Bone marrow (tissue), 2 donors: ENCODE data around the gene MISP3.

Experiments used
- DNase-seq, 2 donors: peaks; one replicate each; lab custom pipeline; 2025; lab: John Stamatoyannopoulos, UW

MISP3 gene

GRCh38 chr19:14102756-14103155 is 30.2 kb downstream of the MISP3 start:
- DNase-seq = no peak

DNA sequence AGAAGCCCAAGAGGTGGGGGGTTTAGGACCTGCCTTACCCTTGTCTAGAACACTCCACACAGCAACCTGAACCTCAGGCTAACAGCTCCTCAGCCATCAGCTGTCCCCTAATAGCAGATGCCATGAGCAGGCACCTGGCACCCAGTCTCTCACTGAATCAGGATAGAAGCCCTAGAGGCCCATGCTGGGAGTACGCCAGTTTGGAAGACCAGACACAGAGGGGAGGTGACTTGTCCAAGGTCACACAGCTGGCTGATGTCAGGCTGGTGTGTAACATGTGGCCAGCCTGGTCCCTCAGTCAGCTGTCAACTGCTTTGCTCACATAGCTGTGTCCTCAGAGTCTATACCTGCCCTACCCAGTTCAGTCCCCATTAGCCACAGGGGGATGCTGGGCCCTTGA is 30.7 kb downstream of the MISP3 start:
- DNase-seq = no peak

GRCh38 chr19:14105680-14106079 is 33.1 kb downstream of the MISP3 start:
- DNase-seq = no peak

- DNase-seq = no peak
Observed at GRCh38 chr19:14106840-14107239, 34.3 kb downstream of the MISP3 start.

DNA sequence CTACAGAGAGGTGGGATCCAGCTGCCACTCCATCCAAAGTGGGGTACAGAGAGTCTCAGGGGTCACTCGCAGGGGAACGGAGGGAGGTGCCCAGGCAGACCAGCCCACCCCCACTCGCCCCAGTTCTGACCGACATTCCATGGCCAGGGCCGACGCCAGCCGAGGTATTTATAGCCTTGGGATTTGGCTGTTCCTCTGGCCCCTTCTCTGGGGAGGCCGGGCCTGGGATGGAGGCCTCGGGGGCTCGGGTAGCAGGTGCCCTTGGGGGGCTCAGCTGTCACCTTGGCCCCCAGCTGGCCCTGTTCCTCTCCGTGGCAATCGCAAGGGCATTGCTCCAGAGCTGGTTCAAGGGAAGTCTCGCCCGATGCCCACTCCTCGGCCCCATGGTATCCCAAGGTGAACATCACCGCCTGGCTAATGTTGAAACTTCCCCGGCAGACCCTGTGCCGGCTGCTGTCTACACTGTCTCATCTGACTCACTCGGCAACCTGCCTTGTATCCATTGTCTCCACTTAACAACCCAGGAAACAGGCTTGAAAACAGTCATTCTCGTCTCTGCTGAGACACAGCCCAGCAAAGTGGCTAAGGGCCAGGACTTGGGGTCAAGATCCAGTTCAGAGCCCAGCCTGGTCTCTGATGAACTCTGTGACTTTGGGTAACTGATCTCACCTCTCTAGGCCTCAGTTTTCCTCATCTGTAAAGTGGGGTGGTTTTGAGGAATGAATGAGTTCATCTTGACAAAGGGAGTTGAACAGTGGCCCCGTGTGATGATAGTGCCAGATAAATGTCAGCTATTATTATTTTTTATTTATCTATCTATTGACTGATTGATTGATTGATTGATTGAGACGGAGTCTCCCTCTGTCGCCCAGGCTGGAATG is 35.2 kb downstream of the MISP3 start:
- no peak for DNase-seq

- DNase-seq = no peak
Observed at GRCh38 chr19:14110650-14111049, 38.1 kb downstream of the MISP3 start.

- no peak for DNase-seq
Observed at GRCh38 chr19:14111486-14111885, 38.9 kb downstream of the MISP3 start.

DNA sequence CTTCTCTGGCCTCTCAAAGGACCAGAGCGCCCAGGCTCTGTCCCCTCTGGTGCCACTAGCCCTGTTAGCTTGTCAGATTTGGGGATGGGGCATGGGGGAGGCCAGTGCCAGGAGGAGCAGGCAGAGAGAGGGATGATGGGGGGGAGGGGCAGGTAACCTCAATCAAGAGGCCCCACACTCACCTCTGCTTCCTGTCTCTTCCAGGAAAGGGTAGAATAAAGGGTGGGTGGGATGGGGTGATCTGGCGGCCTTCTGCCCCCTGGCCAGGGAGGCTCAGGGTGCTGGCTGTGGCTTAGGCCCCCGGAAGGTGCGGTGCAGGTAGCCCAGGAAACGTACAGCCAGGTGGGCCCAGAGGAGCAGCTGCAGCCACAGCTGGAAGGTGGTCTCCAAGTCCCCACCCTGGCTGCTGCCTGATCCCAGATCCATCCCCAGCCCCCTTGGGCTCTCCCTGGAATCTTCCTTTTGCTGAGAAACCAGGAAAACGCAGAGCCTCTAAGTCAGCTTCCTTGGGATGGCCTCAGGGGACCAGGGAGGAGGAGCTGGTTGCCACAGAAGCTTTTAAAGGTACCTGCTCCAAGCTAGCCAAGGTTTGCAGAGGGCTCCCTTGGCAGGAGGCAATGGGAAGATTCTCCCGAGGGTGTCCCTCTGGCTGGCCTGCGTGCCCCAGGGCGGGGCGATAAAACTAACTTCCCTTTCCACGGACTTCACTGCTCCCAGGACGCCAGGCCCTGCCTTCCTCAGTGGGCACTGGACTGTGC is 39.6 kb downstream of the MISP3 start:
- no peak for DNase-seq

- no peak for DNase-seq
Observed at GRCh38 chr19:14112809-14113385, 40.3 kb downstream of the MISP3 start.

GRCh38 chr19:14113762-14114414 is 41.3 kb downstream of the MISP3 start:
- no peak for DNase-seq

DNA sequence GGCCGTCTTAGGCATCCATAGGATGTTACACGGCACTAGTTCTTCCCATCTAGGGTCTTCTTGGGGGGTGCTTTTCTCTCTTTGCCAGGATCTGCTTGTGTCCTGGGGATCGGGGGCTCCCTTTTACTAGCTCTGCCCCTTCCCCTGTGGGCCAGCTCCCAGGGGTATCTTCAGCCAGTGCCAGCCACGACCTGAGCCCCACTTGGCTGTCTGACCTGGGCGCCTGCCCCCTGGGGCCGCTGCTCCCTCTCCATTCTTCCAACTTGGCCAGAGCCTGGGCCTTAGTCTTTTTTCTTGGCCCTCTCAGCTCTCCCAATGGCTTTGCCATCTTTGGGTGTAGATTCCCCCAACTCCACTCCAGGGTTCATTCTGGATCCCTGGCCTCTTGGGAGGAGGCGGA is 41.9 kb downstream of the MISP3 start:
- no peak for DNase-seq

DNA sequence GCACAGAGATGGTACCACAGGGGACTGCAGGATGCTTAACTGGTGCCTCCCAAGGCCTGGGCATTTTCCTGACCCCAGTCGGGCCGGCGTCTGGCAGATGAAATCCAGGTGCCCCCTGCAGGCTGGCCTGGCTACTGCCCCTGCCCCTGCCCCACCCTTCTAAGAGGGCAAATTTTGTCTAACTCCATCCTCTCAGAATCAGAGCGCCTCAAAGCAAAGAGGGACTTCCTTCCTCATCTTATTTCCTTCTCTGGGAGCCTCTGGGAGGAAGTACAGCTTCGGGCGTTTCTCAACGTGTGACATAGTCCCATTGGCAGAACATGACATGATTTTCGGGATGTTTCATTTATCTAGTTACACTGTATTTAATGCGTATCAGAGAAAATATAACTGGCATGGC is 42.3 kb downstream of the MISP3 start:
- DNase-seq = peak; percentile 32 to 78

- no peak for DNase-seq
Observed at GRCh38 chr19:14115756-14116155, 43.2 kb downstream of the MISP3 start.

DNA sequence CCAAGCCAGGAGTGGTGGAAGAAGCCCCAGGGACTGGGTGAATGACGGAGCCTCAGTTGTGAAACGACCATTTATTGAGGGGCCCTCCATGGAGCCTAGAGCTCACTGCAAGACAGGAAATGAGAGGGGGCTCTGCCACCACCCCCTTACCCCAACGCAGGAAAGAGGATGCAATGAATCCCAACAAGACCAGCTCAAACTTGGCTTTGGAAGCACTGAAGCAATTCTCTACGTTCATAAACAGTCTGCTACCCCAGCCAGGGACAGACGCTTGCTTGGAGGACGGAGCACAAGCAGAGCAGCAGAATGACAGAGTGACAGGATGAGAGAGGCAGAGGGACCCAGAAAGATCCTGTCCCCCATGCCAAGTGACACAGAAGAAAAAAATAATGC is 43.9 kb downstream of the MISP3 start:
- DNase-seq = no peak

DNA sequence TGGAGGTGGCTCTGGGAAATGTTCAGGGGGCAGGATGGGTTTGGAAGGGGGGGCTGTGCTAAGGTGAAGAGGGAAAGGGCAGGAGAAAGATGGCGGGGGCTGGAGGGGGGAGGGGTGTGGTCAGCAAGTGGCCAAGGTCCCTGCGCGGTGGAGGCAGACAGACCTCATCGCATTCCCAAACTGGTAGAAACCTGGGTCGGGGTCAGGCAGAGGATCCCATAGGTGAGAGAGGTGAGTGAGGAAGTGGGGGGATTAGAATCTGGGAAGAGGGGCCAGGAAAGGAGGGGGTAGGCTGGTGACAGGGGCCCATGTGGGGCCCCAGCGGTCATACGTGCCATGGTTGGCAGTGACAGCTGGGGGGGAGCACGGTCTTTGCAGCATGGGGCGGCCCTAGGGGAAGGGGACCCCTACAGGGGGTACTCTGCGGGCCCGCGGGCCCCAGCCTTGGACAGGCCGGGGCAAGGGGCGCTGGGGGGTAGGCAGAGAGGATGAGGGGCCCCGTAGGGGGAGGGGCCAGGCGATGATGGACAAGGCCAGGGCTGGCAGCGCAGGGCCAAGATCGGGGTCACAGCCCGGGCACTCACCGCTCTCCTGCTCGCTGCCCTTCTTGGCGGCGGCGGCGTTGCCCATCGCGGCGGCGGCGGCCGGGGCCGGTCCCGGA is 44.5 kb downstream of the MISP3 start:
- no peak for DNase-seq

GRCh38 chr19:14117668-14118164 is 45.1 kb downstream of the MISP3 start, which contains the start of gene PRKACA:
TSS of gene PRKACA (minus strand) at chr19:14117762. CDS start at chr19:14117547, 215 bp downstream.
- peak; percentile 80 to 94 for DNase-seq

DNA sequence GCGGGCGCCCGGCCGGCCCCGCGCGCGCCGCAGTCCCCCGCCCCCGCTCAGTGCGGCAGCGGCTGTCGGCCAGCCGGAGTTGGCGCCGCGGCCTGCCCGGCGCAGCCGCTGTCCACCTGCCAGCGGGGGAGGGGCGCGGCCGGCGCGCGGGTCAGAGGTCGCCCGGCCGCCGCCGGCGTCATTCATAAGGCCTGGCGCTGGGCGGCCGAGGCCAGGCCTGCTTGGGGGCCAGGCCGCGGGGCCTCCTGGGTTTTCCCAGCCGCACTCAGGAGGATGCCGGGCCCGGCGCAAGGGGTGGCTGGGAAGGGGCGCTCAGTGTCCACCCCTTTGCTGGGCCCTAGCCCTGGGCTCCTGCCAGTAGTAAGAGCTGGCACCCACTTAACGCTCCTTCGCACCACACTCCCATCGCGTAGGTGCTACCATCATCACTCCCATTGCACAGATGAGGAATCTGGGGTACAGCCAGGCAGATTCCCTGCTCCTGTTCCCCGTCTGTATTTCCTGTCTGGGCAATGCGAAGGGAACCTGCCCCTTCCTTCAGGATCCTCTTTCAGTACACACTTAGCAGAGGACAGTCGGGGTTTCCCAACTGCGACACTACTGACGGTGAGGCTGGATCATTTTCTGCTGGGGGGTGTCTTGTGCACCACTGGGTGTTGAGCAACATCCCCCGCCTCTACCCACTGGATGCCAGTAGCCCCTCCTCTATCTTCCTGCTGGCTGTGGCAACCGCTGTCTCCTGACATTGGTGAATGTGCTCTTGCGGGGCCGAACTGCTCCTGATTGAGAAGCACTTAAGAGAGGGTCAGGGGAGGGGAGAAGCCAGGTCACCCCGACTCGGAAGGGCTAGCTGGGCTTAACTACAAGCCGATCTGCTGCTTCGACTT is 45.8 kb downstream of the MISP3 start:
- DNase-seq = peak; percentile 65 to 83

DNA sequence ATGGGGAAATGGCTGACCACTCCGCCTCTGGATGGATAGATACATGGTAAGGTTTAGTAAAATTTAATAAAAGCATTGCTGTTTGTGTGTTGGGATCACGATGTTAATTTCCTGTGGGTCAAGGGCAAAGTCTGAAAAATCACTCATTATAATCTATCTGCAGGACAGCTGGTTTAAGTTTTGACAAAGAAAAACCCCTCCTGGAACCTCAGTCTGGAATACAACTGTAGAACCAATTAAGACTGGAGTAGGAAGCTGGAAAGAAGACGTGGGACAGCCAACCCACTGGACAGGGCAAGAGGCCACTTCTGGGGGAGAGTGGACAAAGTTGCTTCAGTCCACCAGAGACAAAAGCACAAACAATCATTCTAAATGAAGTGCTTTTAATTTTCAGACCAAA is 46.6 kb downstream of the MISP3 start:
- no peak for DNase-seq

DNA sequence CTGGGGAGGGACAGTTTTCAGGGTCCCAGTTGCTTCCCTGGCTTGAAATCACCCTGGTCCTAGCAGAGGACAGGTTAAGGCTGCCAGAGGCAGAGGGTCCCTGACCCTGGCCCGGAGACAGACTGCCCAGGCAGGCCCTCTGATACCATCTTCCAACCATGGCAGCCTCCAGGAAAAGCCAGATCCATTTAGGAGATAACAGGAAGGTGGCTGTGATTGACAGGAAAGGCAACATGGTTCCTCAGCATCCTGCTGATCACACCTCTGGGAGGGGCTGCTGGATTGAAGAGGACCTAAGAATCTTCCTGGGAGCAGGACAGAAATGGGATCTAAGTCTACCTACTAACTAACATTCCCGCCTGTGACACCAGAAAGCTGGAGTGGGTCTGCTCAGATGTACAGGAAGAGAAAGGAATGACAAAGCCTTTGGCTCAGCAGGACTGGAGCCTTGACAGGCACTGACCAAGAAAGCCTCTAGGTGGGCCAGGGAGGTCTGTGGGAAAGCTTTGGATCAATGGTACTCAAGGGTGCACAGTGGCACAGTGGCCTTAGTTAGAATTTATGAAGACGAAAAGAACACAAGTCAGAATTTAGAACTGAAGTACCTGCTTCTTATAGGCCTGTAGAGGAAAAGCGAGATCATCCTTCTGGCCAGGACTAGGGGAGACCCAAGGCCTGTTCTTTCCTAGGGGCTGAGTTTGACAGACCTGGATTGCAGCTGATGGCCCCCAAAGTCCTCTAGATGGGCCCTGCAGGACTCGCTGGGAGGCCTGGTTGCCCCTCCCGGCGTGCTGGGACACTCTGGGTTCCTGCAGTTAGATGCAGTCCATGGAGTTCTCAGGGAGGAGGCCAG is 47.3 kb downstream of the MISP3 start:
- DNase-seq = no peak

DNA sequence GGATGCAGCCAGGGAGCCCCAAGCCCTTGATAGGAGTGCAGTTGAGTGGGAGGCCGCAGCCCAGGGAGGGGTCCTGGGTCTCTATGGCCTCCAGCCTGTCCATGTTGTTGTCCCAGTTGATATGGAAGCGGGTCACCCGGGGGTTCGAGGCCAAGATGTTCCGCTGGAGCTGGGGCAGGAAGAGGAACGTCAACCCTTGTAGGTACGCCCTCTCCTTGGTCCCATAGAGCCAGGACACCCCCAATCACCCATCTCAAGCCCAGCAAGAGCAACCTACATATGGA is 47.9 kb downstream of the MISP3 start:
- no peak for DNase-seq
